GM20000 (cell line): ENCODE data around the gene VASH2.
"Not testable (repeated sequence)": the region's sequence is repeated elsewhere in the genome, so short reads cannot be mapped to it uniquely, and the experiment has no call there.

Source experiments
- DNase-seq: peaks from one replicate; pipeline ENCODE4 v3.0.0; 2012; ENCODE audit warnings: low spot score
- TF ChIP-seq, protein P1 (sequence below): IDR thresholded peaks from 2 replicates; pipeline ENCODE4 v1.5.1; 2012; ENCODE audit warnings: mild to moderate bottlenecking, control low read depth; ENCODE audit errors: extremely low read depth, missing control alignments

Gene VASH2

DNA sequence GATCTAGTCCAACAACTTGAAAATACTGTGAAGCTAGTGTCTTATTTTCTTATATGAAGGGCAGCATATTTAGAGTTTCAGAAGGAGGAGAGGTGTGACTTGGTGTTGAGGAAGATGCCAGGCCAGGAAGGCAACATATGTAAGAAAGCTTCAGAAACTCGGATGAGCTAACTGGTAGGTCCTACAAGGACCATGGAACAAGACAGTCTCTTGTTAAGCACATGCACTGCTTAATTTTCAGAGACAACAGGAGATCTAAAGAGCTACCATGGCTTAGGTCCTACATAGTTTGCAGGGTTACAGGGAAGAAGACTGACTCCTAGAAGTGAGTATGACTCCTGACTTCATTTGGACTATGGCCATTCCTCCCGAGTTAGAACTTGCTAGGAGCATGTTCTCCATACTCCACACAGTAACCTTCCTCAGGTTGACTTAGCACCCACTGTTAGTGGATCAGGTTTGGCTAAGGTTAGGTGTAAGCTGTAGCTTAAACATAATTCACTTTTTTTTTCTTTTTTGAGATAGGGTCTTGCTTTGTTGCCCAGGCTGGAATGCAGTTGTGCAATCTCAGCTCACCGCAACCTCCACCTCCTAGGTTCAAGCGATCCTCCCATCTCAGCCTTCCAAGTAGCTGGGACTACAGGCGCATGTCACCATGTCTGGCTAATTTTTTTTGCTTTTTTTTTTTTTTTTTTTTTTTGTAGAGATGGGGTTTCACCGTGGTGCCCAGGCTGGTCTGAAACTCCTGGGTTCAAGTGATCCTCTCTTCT is 34.4 kb downstream of the VASH2 start:
- TF ChIP-seq, protein P1, sequence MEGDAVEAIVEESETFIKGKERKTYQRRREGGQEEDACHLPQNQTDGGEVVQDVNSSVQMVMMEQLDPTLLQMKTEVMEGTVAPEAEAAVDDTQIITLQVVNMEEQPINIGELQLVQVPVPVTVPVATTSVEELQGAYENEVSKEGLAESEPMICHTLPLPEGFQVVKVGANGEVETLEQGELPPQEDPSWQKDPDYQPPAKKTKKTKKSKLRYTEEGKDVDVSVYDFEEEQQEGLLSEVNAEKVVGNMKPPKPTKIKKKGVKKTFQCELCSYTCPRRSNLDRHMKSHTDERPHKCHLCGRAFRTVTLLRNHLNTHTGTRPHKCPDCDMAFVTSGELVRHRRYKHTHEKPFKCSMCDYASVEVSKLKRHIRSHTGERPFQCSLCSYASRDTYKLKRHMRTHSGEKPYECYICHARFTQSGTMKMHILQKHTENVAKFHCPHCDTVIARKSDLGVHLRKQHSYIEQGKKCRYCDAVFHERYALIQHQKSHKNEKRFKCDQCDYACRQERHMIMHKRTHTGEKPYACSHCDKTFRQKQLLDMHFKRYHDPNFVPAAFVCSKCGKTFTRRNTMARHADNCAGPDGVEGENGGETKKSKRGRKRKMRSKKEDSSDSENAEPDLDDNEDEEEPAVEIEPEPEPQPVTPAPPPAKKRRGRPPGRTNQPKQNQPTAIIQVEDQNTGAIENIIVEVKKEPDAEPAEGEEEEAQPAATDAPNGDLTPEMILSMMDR, result no peak
- DNase-seq, result no peak

DNA sequence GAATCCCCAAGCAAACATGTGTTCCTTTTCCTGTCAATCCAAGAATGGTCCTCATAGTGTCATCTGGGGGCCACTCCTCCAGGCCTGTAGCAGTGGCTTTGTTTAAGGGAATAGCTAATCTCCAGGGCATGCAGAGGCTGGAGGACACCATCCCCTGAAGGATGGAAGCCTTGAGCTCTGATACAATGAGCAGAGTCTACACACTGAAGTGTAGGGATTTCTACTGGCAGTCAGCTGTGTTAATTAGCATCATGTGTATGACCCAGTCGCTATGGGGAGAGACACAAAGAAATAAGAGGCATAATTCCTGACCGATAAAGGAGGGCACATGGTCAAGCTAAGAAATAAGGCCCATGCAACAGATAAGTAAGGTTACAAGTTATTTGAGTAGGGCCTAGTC is 36.2 kb downstream of the VASH2 start:
- TF ChIP-seq, protein P1, result no peak

DNA sequence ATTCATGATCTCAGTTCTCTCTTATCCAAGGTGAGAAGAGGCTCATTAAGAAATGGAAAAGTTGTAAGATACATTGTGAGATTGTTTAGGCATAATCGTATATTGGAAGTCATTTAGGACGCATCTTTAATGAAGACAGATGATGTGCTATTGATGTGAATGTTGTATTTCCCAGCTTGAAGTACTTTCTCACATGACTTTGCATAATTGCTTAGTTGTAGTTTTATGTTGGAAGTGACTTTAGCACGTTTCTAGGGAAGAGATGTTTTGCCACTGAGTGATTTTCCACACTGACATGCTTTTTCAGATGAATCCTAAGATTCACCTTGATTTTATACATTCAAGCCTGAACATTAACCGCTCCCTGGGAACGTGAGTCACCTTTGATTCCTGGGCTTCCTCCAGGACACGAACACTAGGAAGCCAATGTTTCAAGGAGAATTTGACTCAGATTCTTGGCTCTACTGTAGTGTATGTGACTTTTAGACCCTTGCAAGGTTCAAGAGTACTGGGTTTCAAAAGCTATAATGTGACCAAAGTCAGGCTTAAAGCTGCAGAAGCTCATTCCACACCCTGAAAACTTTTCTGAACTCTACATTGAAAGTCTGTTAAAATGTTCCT is 37.5 kb downstream of the VASH2 start:
- no peak for DNase-seq
- TF ChIP-seq, protein P1, result no peak

More for the DNA sequence above, 36.2 kb downstream of the VASH2 start:
- no peak for DNase-seq

DNA sequence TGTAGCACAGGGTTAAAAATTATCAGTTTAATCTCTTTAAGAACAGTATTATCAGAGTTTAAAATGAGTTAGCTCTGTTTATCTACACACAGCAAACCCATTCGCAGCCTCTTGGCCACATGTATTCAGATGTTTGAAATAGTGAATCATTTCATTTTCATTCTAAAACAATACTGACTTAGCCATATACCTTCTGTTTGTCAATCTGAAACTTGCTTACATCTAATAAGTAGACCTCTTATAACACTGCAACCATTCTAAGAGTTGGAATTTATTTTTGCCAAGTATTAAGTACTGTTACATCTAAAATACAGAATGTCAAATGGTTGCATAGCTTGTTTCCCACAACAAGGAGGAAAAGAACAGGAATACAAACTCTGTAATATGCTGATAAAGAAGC is 39.9 kb downstream of the VASH2 start:
- no peak for DNase-seq
- TF ChIP-seq, protein P1, result no peak

DNA sequence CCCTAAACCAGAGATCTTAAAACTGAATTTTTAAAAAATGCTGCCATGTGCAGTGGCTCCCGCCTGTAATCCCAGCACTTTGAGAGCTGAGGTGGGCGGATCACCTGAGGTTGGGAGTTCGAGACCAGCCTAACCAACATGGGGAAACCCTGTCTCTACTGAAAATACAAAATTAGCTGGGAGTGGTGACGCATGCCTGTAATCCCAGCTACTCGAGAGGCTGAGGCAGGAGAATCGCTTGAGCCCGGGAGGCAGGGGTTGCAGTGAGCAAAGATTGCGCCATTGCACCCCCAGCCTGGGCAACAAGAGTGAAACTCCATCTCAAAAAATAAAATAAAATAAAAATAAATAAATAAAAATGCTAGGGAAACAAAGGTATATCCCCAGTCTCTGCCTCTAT is 43.6 kb downstream of the VASH2 start:
- not testable (repeated sequence) for DNase-seq

DNA sequence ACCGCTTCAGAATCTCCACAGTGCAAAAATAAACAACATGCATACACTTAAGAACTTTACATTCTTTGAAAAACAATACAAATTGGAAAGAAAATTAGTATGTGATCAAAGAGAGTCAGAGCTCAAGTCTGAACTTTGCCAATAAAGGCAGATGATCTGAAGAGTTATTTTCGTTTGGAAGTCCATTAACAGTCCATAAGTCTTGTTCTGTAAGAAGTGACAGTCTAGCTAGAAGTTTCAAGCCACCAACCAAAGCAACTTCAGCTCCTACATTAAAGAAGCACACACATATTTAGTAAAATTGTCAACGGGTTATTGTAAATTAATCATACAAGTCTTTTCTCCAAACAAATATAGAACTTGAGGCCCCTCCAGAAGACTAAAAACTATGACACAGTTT is 44.6 kb downstream of the VASH2 start:
- TF ChIP-seq, protein P1, result no peak
- DNase-seq, result no peak

DNA sequence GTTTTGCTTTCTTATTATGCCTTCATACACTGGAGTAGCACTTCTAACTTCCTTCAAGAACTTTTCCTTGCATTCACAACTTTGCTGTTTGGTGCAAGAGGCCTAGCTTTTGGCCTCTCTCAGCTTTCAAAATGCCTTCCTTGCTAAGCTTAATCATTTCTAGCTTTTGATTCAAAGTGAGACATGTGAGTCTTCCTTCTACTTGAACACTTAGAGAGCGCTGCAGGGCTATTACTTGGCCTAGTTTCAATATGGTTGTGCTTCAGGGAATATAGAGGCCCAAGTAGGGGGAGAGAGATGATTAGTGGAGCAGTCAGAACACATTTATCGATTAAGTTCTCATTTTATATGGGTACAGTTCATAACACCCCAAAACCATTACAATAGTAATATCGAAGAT is 52.9 kb downstream of the VASH2 start:
- no peak for DNase-seq

More for the DNA sequence above, 52.9 kb downstream of the VASH2 start:
- TF ChIP-seq, protein P1, result no peak
